ENCODE measurements around the gene DLX6.
"Not testable (repeated sequence)": the region's sequence is repeated elsewhere in the genome, so short reads cannot be mapped to it uniquely, and the experiment has no call there.

DLX6 gene

DNA sequence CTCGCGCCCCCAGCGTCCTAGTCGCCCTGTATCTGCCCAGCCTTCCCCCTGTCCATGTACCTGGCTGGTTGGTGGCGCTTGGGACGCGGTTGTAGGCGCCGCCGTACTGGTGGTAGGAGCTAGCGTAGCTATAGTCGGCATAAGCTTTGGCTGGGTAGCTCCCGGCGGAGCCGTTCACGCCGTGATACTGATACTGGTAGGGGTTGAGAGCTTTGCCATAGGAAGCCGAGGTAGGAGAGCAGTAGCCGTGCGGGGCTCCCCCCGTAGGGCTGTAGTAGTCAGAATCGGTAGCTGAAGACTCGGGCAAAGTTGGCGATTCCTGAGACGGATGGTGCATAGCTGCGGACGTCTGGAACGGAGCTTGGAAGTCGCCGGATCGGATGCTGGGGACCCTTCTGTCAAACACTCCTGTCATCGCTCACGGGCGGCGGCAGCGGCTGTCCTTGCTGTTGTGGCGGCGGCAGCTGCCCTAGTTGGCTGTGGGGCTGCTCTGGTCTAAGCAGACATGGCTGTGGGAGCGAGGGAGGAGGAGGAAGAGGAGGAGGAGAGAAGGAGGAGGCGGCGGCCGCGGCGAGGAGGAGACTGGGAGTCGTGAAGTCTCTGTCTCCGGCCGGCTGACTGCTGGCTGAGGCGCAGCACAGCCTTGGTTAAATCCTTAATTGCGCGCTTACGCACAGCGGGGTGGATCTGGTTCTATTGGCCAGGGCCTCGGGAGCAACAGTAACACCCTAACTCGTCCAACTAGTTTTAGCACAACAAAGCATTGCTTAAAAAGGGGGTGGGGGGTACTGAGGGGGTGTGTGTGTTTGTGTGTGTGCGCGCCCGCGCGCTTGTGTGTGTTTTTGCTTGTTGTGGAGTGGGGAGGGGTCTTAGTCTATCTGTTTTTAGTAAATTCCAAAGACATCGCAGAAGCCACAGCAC lies 19.1 kb downstream of the DLX6 start, which contains the start of gene DLX5:
Gene DLX5 (minus strand): TSS at position 623 of the 921 bp plus-strand sequence. CDS start 208 bp downstream, at position 415.
- no peak for DNase-seq

DNA sequence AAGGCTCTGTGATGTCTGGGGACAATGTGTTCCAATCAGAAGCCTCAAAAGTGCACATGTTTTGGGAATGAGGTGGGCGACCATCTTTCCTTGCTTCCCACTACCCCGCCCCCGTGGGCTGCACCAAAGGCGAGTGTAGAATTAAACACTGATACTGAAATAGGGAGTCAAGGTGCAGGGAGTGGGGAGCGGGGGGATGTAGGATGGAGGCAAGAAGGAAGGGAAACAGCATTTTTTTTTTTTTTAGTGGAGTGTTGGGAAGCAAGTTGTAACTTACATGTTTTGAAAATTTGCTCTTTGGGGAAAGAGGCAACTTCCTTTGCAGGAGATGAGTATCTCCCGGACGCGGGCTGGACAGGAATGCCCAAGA lies 19.8 kb downstream of the DLX6 start:
- no peak for DNase-seq

DNA sequence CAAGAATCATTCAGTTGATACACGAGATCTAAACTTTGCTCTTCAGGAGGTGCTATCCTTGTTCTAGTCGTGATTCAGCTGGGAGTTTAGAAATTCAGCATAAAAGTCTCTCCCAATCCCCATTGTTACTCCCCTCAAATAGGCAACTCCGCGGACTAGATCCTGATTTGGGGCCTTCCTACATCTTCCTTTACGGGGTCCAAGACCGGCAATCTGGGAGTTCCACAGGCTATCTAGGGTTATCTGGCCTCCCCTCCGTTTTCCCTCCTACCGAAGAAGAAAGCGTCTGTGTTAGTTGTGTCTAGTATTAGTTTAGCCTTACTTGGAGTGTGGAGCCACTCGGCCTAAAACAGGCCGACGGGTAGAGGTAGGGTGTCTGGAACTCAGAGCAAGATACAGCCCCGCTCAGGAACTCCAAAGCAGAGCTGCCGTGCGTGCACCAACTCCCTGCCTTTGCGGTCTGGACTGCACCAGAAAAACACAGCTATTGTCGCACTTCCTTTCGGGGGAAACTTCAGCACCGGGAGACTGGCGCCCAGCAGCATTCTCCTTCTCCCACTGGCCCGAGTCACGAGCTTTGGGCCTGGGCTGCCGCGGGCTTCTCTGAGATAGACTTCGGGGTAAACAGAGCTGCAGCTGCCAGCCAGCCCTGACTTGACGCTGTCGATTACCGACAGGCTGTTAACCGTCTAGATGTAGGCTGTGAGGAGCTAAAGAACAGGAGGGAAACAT lies 20.8 kb downstream of the DLX6 start:
- no peak for DNase-seq

DNA sequence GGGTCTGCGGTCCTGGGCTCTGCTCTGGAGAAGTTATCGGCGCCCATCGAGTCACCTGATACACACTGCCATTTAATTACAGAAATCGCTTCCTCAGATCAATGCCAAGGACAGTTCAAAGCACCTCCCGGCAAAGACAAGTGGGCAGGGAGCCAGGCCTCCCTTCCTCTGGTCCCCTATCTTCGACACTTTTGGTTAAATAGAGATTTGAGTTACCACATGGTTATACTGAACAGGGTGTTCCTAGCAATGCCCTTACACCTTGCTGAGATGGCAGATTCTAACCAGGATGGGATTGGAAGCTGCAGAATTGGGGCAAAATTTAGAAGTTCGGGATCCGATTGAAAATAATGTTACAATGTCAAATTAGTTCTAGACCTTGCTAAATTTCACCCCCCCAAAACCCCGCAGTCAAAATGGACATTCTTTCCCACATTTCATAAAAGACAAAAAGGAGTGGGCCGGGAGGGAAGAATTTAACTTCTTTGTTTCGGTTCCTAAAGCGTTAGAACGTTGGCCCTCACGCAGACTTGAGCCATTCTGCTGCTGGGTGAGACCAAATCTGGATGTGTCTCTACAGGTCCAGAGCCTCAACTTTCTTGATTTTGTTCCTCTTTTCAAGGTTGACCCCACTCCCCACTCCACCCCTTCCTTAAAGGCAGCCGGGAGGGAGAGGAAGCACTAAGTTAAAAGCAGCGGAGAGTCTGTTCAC lies 21.5 kb downstream of the DLX6 start:
- DNase-seq: no peak

DNA sequence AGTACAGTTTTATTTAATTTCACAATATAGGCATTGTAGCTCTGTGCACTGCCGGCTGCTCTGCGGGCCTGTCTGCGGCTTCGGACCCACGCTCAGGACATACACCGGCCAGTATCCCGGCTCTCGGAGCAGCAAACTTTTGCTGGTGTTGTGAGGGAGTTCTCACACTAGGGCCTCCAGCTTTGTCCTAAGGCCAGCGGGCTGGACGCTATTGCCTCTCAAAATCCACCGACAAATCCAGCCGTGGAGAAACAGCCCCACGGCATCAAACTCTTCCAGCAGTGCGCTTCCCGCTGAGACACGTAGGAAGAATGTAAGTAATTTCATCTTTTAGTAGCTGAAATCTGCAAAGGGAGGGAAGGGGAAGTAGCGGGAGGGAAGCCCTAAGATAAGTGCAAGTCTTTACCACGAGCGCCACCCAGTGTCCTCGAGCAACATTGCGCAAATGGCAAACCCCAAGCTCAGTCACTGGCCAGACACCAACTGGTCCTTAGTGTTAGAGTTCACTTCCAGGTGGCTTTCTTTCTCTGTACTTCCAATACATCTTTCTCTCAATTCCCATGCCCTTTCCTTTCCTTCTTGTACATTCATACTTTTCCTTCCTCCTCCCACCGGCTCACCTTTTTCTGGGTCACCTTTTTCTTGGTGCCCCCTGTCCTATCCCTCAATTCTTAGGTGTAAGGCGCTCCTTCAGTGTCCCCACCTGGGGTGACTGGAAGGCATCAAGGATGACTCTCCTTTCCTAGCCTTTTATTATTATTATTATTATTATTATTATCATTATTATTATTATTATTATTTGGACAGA lies 22.3 kb downstream of the DLX6 start:
- DNase-seq: peak; percentile 74 to 76

DNA sequence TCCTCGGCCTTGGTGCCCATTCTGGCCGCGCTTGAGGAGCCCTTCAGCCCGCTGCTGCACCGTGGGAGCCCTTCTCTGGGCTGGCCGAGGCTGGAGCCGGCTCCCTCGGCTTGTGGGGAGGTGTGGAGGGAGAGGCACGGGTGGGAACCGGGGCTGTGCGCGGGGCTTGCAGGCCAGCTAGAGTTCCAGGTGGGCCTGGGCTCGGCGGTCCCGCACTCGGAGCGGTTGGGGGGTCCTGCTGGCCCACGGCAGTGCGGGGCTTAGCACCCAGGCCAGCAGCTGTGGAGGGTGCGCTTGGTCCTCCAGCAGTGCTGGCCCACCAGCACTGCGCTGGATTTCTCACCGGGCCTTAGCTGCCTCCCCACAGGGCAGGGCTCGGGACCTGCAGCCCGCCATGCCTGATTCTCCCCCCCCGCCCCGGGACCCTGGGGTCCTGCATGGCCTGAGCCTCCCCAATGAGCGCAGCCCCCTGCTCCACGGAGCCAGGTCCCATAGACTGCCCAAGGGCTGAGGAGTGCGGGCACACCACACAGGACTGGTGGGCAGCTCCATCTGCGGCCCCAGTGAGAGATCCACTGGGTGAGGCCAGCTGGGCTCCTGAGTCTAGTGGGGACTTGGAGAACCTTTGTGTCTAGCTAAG lies 29.0 kb downstream of the DLX6 start:
- not testable (repeated sequence) for DNase-seq

DNA sequence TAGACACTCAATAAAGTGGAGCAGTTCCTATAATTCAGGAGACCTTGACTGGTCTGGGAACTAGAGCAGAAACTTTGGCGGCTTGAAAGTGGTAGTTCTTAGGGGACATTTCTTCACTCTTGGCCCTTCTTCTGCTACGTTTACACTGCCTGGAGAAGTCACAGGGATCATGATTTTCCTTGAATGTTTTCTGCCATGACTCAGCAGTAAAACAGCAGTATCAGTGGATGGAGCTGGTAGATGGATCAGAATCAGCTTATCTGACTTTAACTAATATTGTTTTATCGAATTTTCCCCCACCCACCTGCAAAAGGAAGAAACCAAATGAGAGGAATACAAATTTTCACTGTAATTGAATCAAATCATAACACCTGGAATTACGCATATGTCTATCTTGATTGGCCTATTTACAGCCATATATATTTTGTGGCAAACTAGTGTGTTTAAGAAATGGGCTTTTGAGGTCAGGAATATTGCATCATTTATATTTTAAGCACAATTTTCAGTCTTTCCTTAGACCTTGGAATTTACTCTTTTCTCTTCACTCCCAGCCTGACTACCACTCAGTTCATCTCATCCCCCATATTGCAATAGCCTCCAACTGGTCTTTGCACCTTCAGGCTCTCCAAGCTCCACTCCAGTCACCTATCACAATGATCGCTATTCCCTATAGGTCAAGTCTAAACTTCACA lies 34.2 kb downstream of the DLX6 start:
- no peak for DNase-seq

DNA sequence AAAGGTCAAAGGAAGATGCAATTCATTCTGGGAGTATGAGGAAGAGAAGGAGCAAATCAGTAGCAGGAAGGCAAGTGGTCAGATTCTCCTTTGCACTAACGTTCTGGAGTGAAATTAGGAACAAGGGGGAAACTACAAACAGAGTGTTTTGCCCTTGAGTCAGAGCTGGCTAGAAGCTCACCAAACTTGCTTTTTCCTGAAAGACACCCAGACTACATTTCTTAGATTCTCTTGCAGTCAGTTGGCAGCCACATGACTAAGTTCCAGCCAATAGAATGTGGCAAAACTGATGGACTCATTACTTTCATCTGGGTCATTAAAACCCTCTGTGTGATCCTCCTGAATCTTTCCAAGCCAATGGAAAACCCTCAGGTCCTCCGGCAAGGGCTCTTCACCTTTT lies 37.9 kb downstream of the DLX6 start:
- DNase-seq: no peak

Data from stimulated activated CD4-positive, alpha-beta T cell treated with anti-CD3 and anti-CD28 coated beads, Interleukin-2, amount 100 ng/mL, for 24 hours (primary cell).